ENCODE measurements around the gene ZSWIM6. TPM values are rescaled to one million over a fixed set of nuclear protein-coding genes. Genes with fewer than 3 reads are reported as not detected.

ZSWIM6 gene
- total and polyA plus RNA-seq, 2 of the 4 experiments (the other 2 are of a cell fraction), result 10.8 to 14.1 TPM

- intact Hi-C loops (cut with micrococcal nuclease), result no loop called here
These were observed 85.3 kb downstream of the ZSWIM6 start for GRCh38 chr5:61417340-61417739.

More at GRCh38 chr5:61417340-61417739, 85.3 kb downstream of the ZSWIM6 start:
- Histone ChIP-seq H3K4me3 (ENCODE audit: insufficient read depth, low read depth, low read length) (no peak overlapping the region), H2BK120ac (ENCODE audit: low read depth, low read length) (no peak overlapping the region), H3K18ac (ENCODE audit: low read depth, low read length) (no peak overlapping the region), H2BK5ac (ENCODE audit: low read depth, low read length, poor library complexity, severe bottlenecking) (no peak overlapping the region), H3K9ac (ENCODE audit: low read depth, low read length) (no peak overlapping the region), H2BK15ac (ENCODE audit: low read depth, low read length) (no peak overlapping the region), H3K23ac (ENCODE audit: low read depth, low read length) (no peak overlapping the region), H4K8ac (ENCODE audit: low read depth in 2 of 2, low read length in 2 of 2) (no peak overlapping the region), H3K56ac (ENCODE audit: extremely low read depth, insufficient read depth, low read length) (no peak overlapping the region), H3K36me3 (ENCODE audit: control insufficient read depth, insufficient read depth, low read length) (no peaks in the 10 kb centered on the region), H3K4me1 (ENCODE audit: control insufficient read depth, insufficient read depth, low read length) (peaks cover 7% of the 10 kb centered on the region), H2AK9ac (replicated peaks; ENCODE audit: low read depth, low read length, poor library complexity) (no peak overlapping the region), H4K5ac (ENCODE audit: low read depth, low read length) (no peak overlapping the region), H3K9me1 (ENCODE audit: insufficient read depth, low read length) (peaks cover 5% of the 10 kb centered on the region; the same call in 1 of the 2 replicates), H3K9me3 (ENCODE audit: control insufficient read depth, insufficient read depth, low read length) (no peaks in the 10 kb centered on the region), H3K14ac (replicated peaks; ENCODE audit: low read depth, low read length) (no peak overlapping the region), H3K4ac (ENCODE audit: low read depth, low read length) (no peak overlapping the region), H2BK20ac (ENCODE audit: low read depth, low read length) (no peak overlapping the region), H2AK5ac (ENCODE audit: low read depth, low read length) (no peak overlapping the region), H2AFZ (replicated peaks; ENCODE audit: low read length, poor library complexity) (no peak overlapping the region), H4K20me1 (ENCODE audit: insufficient read depth, low read length) (peaks cover 61% of the 10 kb centered on the region), H3K27ac (ENCODE audit: insufficient read depth, low read length) (no peak overlapping the region), H3K79me1 (ENCODE audit: low read depth in 1 of 2, low read length in 2 of 2) (peaks cover 15 to 66% of the 10 kb centered on the region in 2 experiments; a peak in 3 of 4 replicates), H4K91ac (ENCODE audit: insufficient read depth, low read depth, low read length) (no peak overlapping the region), H3K4me2 (ENCODE audit: low read depth, low read length) (no peak overlapping the region; the same call in 1 of the 2 replicates), H3K27me3 (ENCODE audit: control insufficient read depth, insufficient read depth, low read length) (no peaks in the 10 kb centered on the region)
- in situ Hi-C loops (cut with MboI; ENCODE audit: low sequenced_read_pairs) (no loop called here), dilution Hi-C loops (cut with HindIII; ENCODE audit: low sequenced_read_pairs, unreplicated experiment) (no loop called here)
- ATAC-seq (ENCODE audit: low read depth) (no peak), DNase-seq (no peak)
- CTCF ChIA-PET, result no interaction called here
- no peak for TF ChIP-seq CHD1 (IDR thresholded peaks at IDR 0.05; ENCODE audit: low read depth, low read length)
- no peak for TF ChIP-seq MXI1 (IDR thresholded peaks at IDR 0.05; ENCODE audit: borderline replicate concordance, low read depth, low read length)
- no peak for TF ChIP-seq RCOR1 (IDR thresholded peaks at IDR 0.05; ENCODE audit: insufficient replicate concordance, low read length)
- TF ChIP-seq, protein P1, sequence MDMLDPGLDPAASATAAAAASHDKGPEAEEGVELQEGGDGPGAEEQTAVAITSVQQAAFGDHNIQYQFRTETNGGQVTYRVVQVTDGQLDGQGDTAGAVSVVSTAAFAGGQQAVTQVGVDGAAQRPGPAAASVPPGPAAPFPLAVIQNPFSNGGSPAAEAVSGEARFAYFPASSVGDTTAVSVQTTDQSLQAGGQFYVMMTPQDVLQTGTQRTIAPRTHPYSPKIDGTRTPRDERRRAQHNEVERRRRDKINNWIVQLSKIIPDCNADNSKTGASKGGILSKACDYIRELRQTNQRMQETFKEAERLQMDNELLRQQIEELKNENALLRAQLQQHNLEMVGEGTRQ (IDR thresholded peaks at IDR 0.05; ENCODE audit: low read depth, low read length), result no peak
- POLR2A ChIA-PET (ENCODE audit: unreplicated experiment), result no interaction called here
- BruUV-seq (replicated peaks), result no TSS peak
- no CpG with 5 or more reads among the region's 3 CpGs for WGBS, 2 experiments (ENCODE audit: extremely low coverage in 2 of 2, insufficient read length in 1 of 2)
